ENCODE data around the gene ACOX2. TPM values are rescaled to one million over a fixed set of nuclear protein-coding genes. Genes with fewer than 3 reads are reported as not detected.

ACOX2 gene
- total RNA-seq, 1 donor from 2014 or later: 7.6 TPM

GRCh38 chr3:58570851-58571250, 33.9 kb upstream of the ACOX2 start:
- no peak for DNase-seq (ENCODE audit: low spot score)
- H3K4me1 ChIP-seq: peaks cover 20% of the 10 kb centered on the region
- TF ChIP-seq EZH2 (IDR thresholded peaks at IDR 0.05) (no peak), CTCF (IDR thresholded peaks at IDR 0.05) (no peak), EZH2phosphoT487 (IDR thresholded peaks at IDR 0.05) (no peak)

GRCh38 chr3:58569287-58570001, 32.5 kb upstream of the ACOX2 start:
- Histone ChIP-seq H3K27me3 (no peaks in the 10 kb centered on the region), H3K4me3 (no peak overlapping the region), H3K27ac (no peak overlapping the region), H3K36me3 (no peaks in the 10 kb centered on the region), H2AFZ (replicated peaks) (no peak overlapping the region), H3F3A (ENCODE audit: low read depth) (peaks cover 8% of the 10 kb centered on the region), H3K9me3 (ENCODE audit: low read depth) (no peaks in the 10 kb centered on the region), H3K9ac (no peak overlapping the region), H4K20me1 (ENCODE audit: low read depth) (no peaks in the 10 kb centered on the region), H3K4me1 (peaks cover 25% of the 10 kb centered on the region), H3K4me2 (no peak overlapping the region), H3K79me2 (ENCODE audit: low read depth) (no peaks in the 10 kb centered on the region)
- Mint-ChIP-seq H3K27ac (peak overlapping the region; percentile 40), H3K4me3 (no peak overlapping the region), H3K36me3 (peaks cover 3% of the 10 kb centered on the region), H3K27me3 (ENCODE audit: insufficient read depth, low read depth) (peaks cover 30% of the 10 kb centered on the region), H3K4me1 (peaks cover 55% of the 10 kb centered on the region), H3K9me3 (peaks cover 17% of the 10 kb centered on the region)
- DNase-seq (ENCODE audit: low spot score): no peak
- TF ChIP-seq EZH2phosphoT487 (IDR thresholded peaks at IDR 0.05) (no peak), CTCF (IDR thresholded peaks at IDR 0.05) (no peak)

More at GRCh38 chr3:58570851-58571250, 33.9 kb upstream of the ACOX2 start:
- H2AFZ ChIP-seq (replicated peaks): no peak overlapping the region
- H3K79me2 ChIP-seq (ENCODE audit: low read depth): no peaks in the 10 kb centered on the region
- no peak overlapping the region for H3K27ac ChIP-seq
- Mint-ChIP-seq H3K36me3 (peaks cover 3% of the 10 kb centered on the region), H3K9me3 (peaks cover 17% of the 10 kb centered on the region), H3K27me3 (ENCODE audit: insufficient read depth, low read depth) (peaks cover 26% of the 10 kb centered on the region), H3K4me1 (peaks cover 55% of the 10 kb centered on the region), H3K27ac (no peak overlapping the region), H3K4me3 (no peak overlapping the region)
- H3K4me2 ChIP-seq: no peak overlapping the region
- peaks cover 4% of the 10 kb centered on the region for H3F3A ChIP-seq (ENCODE audit: low read depth)
- no peaks in the 10 kb centered on the region for H3K36me3 ChIP-seq
- H3K27me3 ChIP-seq: no peaks in the 10 kb centered on the region
- no peak overlapping the region for H3K9ac ChIP-seq
- no peaks in the 10 kb centered on the region for H4K20me1 ChIP-seq (ENCODE audit: low read depth)
- no peak overlapping the region for H3K4me3 ChIP-seq
- no peaks in the 10 kb centered on the region for H3K9me3 ChIP-seq (ENCODE audit: low read depth)

DNA sequence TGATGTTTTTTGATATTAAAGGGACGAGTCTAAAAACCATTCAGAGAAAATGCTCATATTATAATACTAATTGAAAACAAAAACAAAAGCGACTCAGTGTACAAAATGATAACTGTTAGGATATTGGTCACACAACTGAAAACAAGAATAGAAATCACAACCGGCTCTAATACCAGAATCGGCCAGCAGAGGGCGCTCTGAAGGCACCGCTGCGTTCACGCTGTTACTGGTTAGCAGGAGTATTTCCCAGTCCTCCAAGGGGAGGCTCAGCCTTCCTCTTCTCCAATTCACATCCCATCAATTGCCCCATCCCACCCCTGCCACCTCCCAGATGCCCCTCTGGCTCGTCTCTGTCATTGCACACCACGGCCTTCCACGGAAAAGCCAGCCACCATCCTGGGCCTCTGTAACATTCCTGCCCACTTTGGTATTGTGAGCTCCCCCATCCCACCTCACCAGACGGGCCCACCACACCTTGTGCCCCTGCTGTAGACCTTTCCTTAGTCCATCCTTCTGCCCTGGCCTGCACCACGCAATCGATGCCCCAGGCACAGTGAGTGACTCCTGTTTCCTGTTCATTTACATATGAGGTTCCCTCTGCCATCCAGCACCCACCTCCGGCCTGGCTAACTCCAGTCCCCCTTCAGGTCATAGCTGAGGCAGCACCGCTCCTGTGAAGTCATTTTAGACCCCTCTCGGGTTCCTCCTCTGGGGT, 31.7 kb upstream of the ACOX2 start:
- TF ChIP-seq CTCF (IDR thresholded peaks at IDR 0.05) (peak; percentile 92), EZH2phosphoT487 (IDR thresholded peaks at IDR 0.05) (no peak)
- Mint-ChIP-seq H3K27me3 (ENCODE audit: insufficient read depth, low read depth) (peaks cover 32% of the 10 kb centered on the region), H3K36me3 (peaks cover 3% of the 10 kb centered on the region), H3K4me1 (peaks cover 48% of the 10 kb centered on the region), H3K4me3 (no peak overlapping the region), H3K27ac (peak overlapping the region; percentile 87), H3K9me3 (peaks cover 18% of the 10 kb centered on the region)
- peak; percentile 71 for DNase-seq (ENCODE audit: low spot score)
- Histone ChIP-seq H3K27ac (no peak overlapping the region), H3F3A (ENCODE audit: low read depth) (peaks cover 5% of the 10 kb centered on the region), H4K20me1 (ENCODE audit: low read depth) (no peaks in the 10 kb centered on the region), H3K36me3 (no peaks in the 10 kb centered on the region), H3K27me3 (no peaks in the 10 kb centered on the region), H3K9ac (no peak overlapping the region), H3K9me3 (ENCODE audit: low read depth) (no peaks in the 10 kb centered on the region), H3K79me2 (ENCODE audit: low read depth) (no peaks in the 10 kb centered on the region), H2AFZ (replicated peaks) (no peak overlapping the region), H3K4me2 (no peak overlapping the region), H3K4me1 (peaks cover 19% of the 10 kb centered on the region), H3K4me3 (no peak overlapping the region)
